Pancreas (tissue), 10 donors: ENCODE results near the gene CCP110. TPM values are rescaled to one million over a fixed set of nuclear protein-coding genes. Genes with fewer than 3 reads are reported as not detected.

Experiments used
- ATAC-seq, 4 donors: fragments of 200-7000 bp; cut with Tn5 transposase; one replicate each; pipeline versions ENCODE4 v1.8.0 to v1.9.1; 2020; ENCODE audit warnings: mild to moderate bottlenecking in 4 of 4, moderate library complexity in 4 of 4
- DNase-seq, 6 donors: peaks; one replicate each; pipeline ENCODE4 v3.0.0-alpha.2; 2020
- FAIRE-seq: peaks from 2 replicates; lab custom pipeline; 2012; peaks lifted over from hg19 to GRCh38; lab: Jason Lieb, UNC
- H3K27ac ChIP-seq, 4 donors: fragments of 200-600 bp; sonication (generic); 1 replicate in 3 of 4; 2 replicates in 1 of 4; pipeline versions ENCODE4 v1.5.0 to v1.8.0; 2020
- H3K27me3 ChIP-seq, 4 donors: fragments of 200-600 bp; one replicate each; pipeline ENCODE4 v1.8.0; 2021
- H3K36me3 ChIP-seq, 3 donors: fragments of 200-600 bp; sonication (generic) in 1 of 3; one replicate each; pipeline versions ENCODE4 v1.5.0 to v1.8.0; 2020 to 2021
- H3K4me1 ChIP-seq, 3 donors: fragments of 200-600 bp; one replicate each; pipeline ENCODE4 v1.8.0; 2021
- H3K4me3 ChIP-seq, 4 donors: fragments of 200-600 bp; sonication (generic) in 2 of 4; one replicate each; pipeline versions ENCODE4 v1.5.0 to v1.8.0; 2020 to 2021
- H3K9me3 ChIP-seq, 4 donors: fragments of 200-600 bp; one replicate each; pipeline ENCODE4 v1.8.0; 2021
- CTCF ChIP-seq, 4 donors: fragments of 200-600 bp; sonication (generic) in 3 of 4; IDR thresholded peaks; one replicate each; pipeline versions ENCODE4 v1.5.0 to v1.8.0; 2021; ENCODE audit warnings: antibody characterized with exemption in 4 of 4
- WGBS, 2 donors: extraction: QIAGEN DNeasy Blood & Tissue Kit; methylation state at CpG; one replicate each; pipeline ENCODE4 v1.1.7; 2013; 5-methylcytosine and 5-hydroxymethylcytosine counted together
- intact Hi-C, 3 donors: fragments of 100-400 bp; cut with DNase I; formaldehyde crosslinking; loops; one replicate each; pipeline versions ENCODE4 v1.11.1 to v1.14.2; 2022
- polyA plus RNA-seq, 2 donors: library from polyadenylated mRNA; stranded (reverse); fragments of 200-250 nt; gene quantifications; one replicate each; pipeline ENCODE4 v1.2.3, GENCODE V29; 2013
- total RNA-seq, 6 donors: library from RNA; stranded (reverse); fragmentation: NEBNext Ultra II Directional in 4 of 6; extraction: Animal tissue kit (Norgen Biotek cat#: 25700) in 4 of 6; gene quantifications; one replicate each; pipeline versions ENCODE4 v1.2.1 to v1.2.4, GENCODE V29; 2021 to 2023
- donor health status: healthy with polysubstance abuse.
- donor health status: DM: no; HTN: no; CAD: no; lungs with moderate emphysema.
- donor health status: DM: no; HTN: no; CAD: no.
- donor health status: control.
- donor health status: control.
- donor health status: Bipolar disorder and iron deficiency.
- donor health status: DM: yes; HTN: yes; CAD: no.
- donor health status: DM: no; HTN: no; CAD: no.
- donor health status: DM: no; HTN: no; CAD: no.
- donor health status: DM: yes; HTN: yes; CAD: no.

The CCP110 gene
- total and polyA plus RNA-seq, 8 donors = 2.7 to 7.9 (median 5.1) TPM

GRCh38 chr16:19578378-19578971 lies 54.7 kb downstream of the CCP110 start:
- Histone ChIP-seq H3K4me1 (no peaks in the 10 kb centered on the region), H3K27me3 (no peaks in the 10 kb centered on the region), H3K9me3 (no peaks in the 10 kb centered on the region), H3K36me3 (peaks cover 0 to 25% (median 14%) of the 10 kb centered on the region in 3 donors), H3K4me3 (no peak overlapping the region), H3K27ac (no peak overlapping the region)
- no peak for FAIRE-seq
- intact Hi-C loops = no loop called here
- no peak for DNase-seq
- 89 to 92% methylated on average over 10 of the region's 10 CpGs for WGBS, 2 donors
- no peak for ATAC-seq
- TF ChIP-seq CTCF (IDR thresholded peaks at IDR 0.05) = no peak

- TF ChIP-seq CTCF (IDR thresholded peaks at IDR 0.05) = no peak
- Histone ChIP-seq H3K36me3 (peaks cover 0 to 15% (median 14%) of the 10 kb centered on the region in 3 donors), H3K4me3 (no peak overlapping the region), H3K4me1 (no peaks in the 10 kb centered on the region), H3K27me3 (no peaks in the 10 kb centered on the region), H3K9me3 (no peaks in the 10 kb centered on the region), H3K27ac (no peak overlapping the region)
- DNase-seq = no peak
- intact Hi-C loops = no loop called here
- ATAC-seq = no peak
- 53% methylated on average over 10 of the region's 10 CpGs for WGBS, 2 donors
- FAIRE-seq = no peak
Measured at GRCh38 chr16:19582050-19582831, 58.5 kb downstream of the CCP110 start.

GRCh38 chr16:19583665-19584300 lies 60.0 kb downstream of the CCP110 start:
- no peak overlapping the region for H3K4me3 ChIP-seq
- H3K36me3 ChIP-seq = peaks cover 0 to 15% (median 14%) of the 10 kb centered on the region in 3 donors
- H3K27me3 ChIP-seq = no peaks in the 10 kb centered on the region
- FAIRE-seq (no peak), ATAC-seq (peak; percentile 69 to 98 (median 90)), DNase-seq (peak in 3 of 6 donors; percentile 16 to 39 (median 20))
- H3K9me3 ChIP-seq = no peaks in the 10 kb centered on the region
- intact Hi-C loops = no loop called here
- WGBS, 2 donors = 51 to 52% methylated on average over 5 of the region's 5 CpGs
- TF ChIP-seq CTCF (IDR thresholded peaks at IDR 0.05) = peak; percentile 58 to 78 (median 72)
- no peak overlapping the region for H3K27ac ChIP-seq
- H3K4me1 ChIP-seq = no peaks in the 10 kb centered on the region

- intact Hi-C loops = loop anchor here in 1 of 3 donors (5.0 kb wide), 1 partner anchor 309 kb away; no protein-coding TSS in a partner anchor
- peaks cover 0 to 11% (median 0%) of the 10 kb centered on the region in 3 donors for H3K36me3 ChIP-seq
- no peak overlapping the region for H3K4me3 ChIP-seq
- no peak for TF ChIP-seq CTCF (IDR thresholded peaks at IDR 0.05)
- no peaks in the 10 kb centered on the region for H3K9me3 ChIP-seq
- no peak for ATAC-seq
- H3K27ac ChIP-seq = no peak overlapping the region
- FAIRE-seq = no peak
- H3K4me1 ChIP-seq = peaks cover 0 to 4% (median 0%) of the 10 kb centered on the region in 3 donors
- H3K27me3 ChIP-seq = no peaks in the 10 kb centered on the region
- no peak for DNase-seq
- 86 to 91% methylated on average over 5 of the region's 5 CpGs for WGBS, 2 donors
Measured at GRCh38 chr16:19588661-19589060, 64.9 kb downstream of the CCP110 start.
